Right atrium auricular region (tissue), 2 donors: Measurements from ENCODE around the gene SSBP4. TPM values are rescaled to one million over a fixed set of nuclear protein-coding genes. Genes with fewer than 3 reads are reported as not detected.

Experiments used
- DNase-seq: peaks from one replicate; pipeline ENCODE4 v3.0.0-alpha.2; 2019; ENCODE audit warnings: low spot score
- H3K27ac ChIP-seq, 2 donors: fragments of 200-600 bp; sonication (generic); 1 replicate in 1 of 2; 2 replicates in 1 of 2; pipeline ENCODE4 v1.5.1; 2016 to 2019
- H3K27me3 ChIP-seq, 2 donors: fragments of 200-600 bp; sonication (generic); one replicate each; pipeline versions ENCODE4 v1.5.1 to v1.6.0; 2017 to 2019
- H3K36me3 ChIP-seq: fragments of 200-600 bp; sonication (generic); one replicate; pipeline ENCODE4 v1.5.1; 2016
- H3K4me1 ChIP-seq, 2 donors: fragments of 200-600 bp; sonication (generic); one replicate each; pipeline versions ENCODE4 v1.5.1 to v1.6.0; 2017 to 2019
- H3K4me3 ChIP-seq, 2 donors: fragments of 200-600 bp; sonication (generic); 1 replicate in 1 of 2; 2 replicates in 1 of 2; pipeline ENCODE4 v1.5.1; 2017 to 2019; ENCODE audit warnings: mild to moderate bottlenecking in 1 of 2, moderate library complexity in 1 of 2
- H3K9me3 ChIP-seq, 2 donors: fragments of 200-600 bp; sonication (generic); one replicate each; pipeline ENCODE4 v1.5.1; 2019
- CTCF ChIP-seq, 2 donors: fragments of 200-600 bp; sonication (generic); IDR thresholded peaks; one replicate each; pipeline ENCODE4 v1.5.1; 2019; ENCODE audit warnings: antibody characterized with exemption in 2 of 2
- total RNA-seq, 2 donors: library from RNA; depleted of rRNA; stranded (reverse); fragments of >200 nt; gene quantifications; one replicate each; pipeline ENCODE4 v1.1.0, GENCODE V29; 2016

The SSBP4 gene
- total RNA-seq, 2 donors from 2014 or later, result 31.7 to 59.5 TPM

- TF ChIP-seq CTCF (IDR thresholded peaks at IDR 0.05), result no peak
Measured at GRCh38 chr19:18449552-18449951, 30.4 kb downstream of the SSBP4 start.

GRCh38 chr19:18450021-18450930, 31.1 kb downstream of the SSBP4 start:
- no peak for DNase-seq
- Histone ChIP-seq H3K27ac (no peak overlapping the region), H3K4me3 (no peak overlapping the region), H3K4me1 (peaks cover 0 to 11% of the 10 kb centered on the region in 2 donors), H3K9me3 (no peaks in the 10 kb centered on the region), H3K36me3 (peaks cover 57% of the 10 kb centered on the region), H3K27me3 (no peaks in the 10 kb centered on the region)
- no peak for TF ChIP-seq CTCF (IDR thresholded peaks at IDR 0.05)

More at GRCh38 chr19:18449552-18449951, 30.4 kb downstream of the SSBP4 start:
- Histone ChIP-seq H3K4me1 (peaks cover 0 to 11% of the 10 kb centered on the region in 2 donors), H3K9me3 (no peaks in the 10 kb centered on the region), H3K27ac (no peak overlapping the region), H3K4me3 (no peak overlapping the region), H3K27me3 (no peaks in the 10 kb centered on the region), H3K36me3 (peaks cover 64% of the 10 kb centered on the region)
- DNase-seq, result no peak

- Histone ChIP-seq H3K4me3 (no peak overlapping the region), H3K36me3 (peaks cover 50% of the 10 kb centered on the region), H3K4me1 (peaks cover 0 to 11% of the 10 kb centered on the region in 2 donors), H3K27ac (no peak overlapping the region), H3K9me3 (no peaks in the 10 kb centered on the region), H3K27me3 (no peaks in the 10 kb centered on the region)
- peak; percentile 87 for DNase-seq
- TF ChIP-seq CTCF (IDR thresholded peaks at IDR 0.05), result peak; percentile 94 to 99
Measured at GRCh38 chr19:18450931-18451836, 32.0 kb downstream of the SSBP4 start.

- peaks cover 46% of the 10 kb centered on the region for H3K36me3 ChIP-seq
- H3K4me1 ChIP-seq, result peaks cover 0 to 20% of the 10 kb centered on the region in 2 donors
- no peaks in the 10 kb centered on the region for H3K9me3 ChIP-seq
- no peak overlapping the region for H3K4me3 ChIP-seq
- no peaks in the 10 kb centered on the region for H3K27me3 ChIP-seq
- no peak for TF ChIP-seq CTCF (IDR thresholded peaks at IDR 0.05)
- no peak overlapping the region for H3K27ac ChIP-seq
- no peak for DNase-seq
Measured at GRCh38 chr19:18452386-18452785, 33.2 kb downstream of the SSBP4 start.

- H3K36me3 ChIP-seq, result peaks cover 52% of the 10 kb centered on the region
- DNase-seq, result no peak
- H3K27me3 ChIP-seq, result no peaks in the 10 kb centered on the region
- H3K27ac ChIP-seq, result no peak overlapping the region
- TF ChIP-seq CTCF (IDR thresholded peaks at IDR 0.05), result no peak
- no peaks in the 10 kb centered on the region for H3K9me3 ChIP-seq
- peaks cover 0 to 28% of the 10 kb centered on the region in 2 donors for H3K4me1 ChIP-seq
- no peak overlapping the region for H3K4me3 ChIP-seq
Measured at GRCh38 chr19:18453269-18454024, 34.2 kb downstream of the SSBP4 start.
